Fibroblast of pulmonary artery (primary cell): ENCODE results near the gene MAPK8IP1.
A peak's percentile ranks its signal among the peaks of the same experiment; 100 is the strongest.
"Not testable (repeated sequence)": the region's sequence is repeated elsewhere in the genome, so short reads cannot be mapped to it uniquely, and the experiment has no call there.

ENCODE experiments used
- DNase-seq: peaks from one replicate; pipeline ENCODE4 v3.0.0-alpha.2; 2010; ENCODE audit warnings: low read depth
- H3K4me3 ChIP-seq: replicated peaks from 2 replicates; pipeline ENCODE4 v1.5.1; 2011; ENCODE audit warnings: low read depth, mild to moderate bottlenecking, control low read depth, low read length, moderate library complexity
- CTCF ChIP-seq: IDR thresholded peaks from 2 replicates; pipeline ENCODE4 v1.5.1; 2011; ENCODE audit warnings: mild to moderate bottlenecking, control low read depth, low read length, inconsistent platforms; ENCODE audit errors: missing control alignments

The MAPK8IP1 gene

GRCh38 chr11:45897556-45897955 lies 12.1 kb downstream of the MAPK8IP1 start:
- TF ChIP-seq CTCF, result no peak
- no peak for DNase-seq

GRCh38 chr11:45899086-45899447 lies 13.6 kb downstream of the MAPK8IP1 start:
- TF ChIP-seq CTCF, result no peak
- H3K4me3 ChIP-seq, result no peak overlapping the region
- no peak for DNase-seq

More at GRCh38 chr11:45897556-45897955, 12.1 kb downstream of the MAPK8IP1 start:
- H3K4me3 ChIP-seq, result no peak overlapping the region

- no peak for TF ChIP-seq CTCF
- peak; percentile 80 for DNase-seq
- H3K4me3 ChIP-seq, result peak overlapping the region; percentile 58
These were observed 14.2 kb downstream of the MAPK8IP1 start for GRCh38 chr11:45899448-45900174.

GRCh38 chr11:45900175-45900800 lies 14.8 kb downstream of the MAPK8IP1 start:
- not testable (repeated sequence) for DNase-seq
- H3K4me3 ChIP-seq, result peak overlapping the region; percentile 58

DNA sequence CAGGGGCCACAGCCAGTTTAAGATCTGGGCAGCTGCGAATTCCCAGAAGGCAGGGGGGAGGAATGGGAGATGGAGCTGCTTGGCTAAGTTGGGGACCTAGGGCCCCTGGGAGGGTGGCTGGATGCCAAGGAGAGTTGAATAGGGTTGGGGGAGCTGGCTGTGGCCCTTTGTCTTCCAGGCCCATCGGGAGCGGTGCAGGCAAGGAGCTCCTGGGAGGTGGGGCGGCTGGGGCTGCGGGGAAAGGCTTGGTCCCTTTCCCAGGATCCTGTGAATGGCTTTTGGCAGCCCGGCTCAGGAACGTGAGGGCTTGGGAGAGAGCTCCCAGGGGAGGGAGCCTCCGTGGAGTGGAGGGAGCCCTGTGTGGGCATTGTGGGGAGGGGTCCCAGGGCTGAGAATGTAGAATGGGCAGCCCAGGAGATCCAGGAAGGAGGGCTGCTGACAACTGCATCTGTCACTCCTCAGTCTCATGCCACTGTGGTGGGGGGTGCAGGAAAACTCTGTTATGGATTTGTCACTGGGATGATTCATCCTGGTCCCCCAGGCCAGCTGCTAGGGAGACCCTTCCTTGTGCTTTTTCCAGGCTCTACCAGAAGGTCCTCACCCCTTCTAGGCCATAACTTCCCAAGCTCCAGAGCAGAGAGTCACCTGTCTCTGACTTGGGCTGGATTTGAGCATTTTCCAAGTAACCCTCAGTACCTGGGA lies 15.6 kb downstream of the MAPK8IP1 start:
- DNase-seq, result no peak
- H3K4me3 ChIP-seq, result peak overlapping the region; percentile 58
- TF ChIP-seq CTCF, result no peak

- DNase-seq, result no peak
- H3K4me3 ChIP-seq, result no peak overlapping the region
- TF ChIP-seq CTCF, result no peak
These were observed 16.2 kb downstream of the MAPK8IP1 start for GRCh38 chr11:45901626-45902025.
